ENCODE measurements around the gene MASTL. TPM values are rescaled to one million over a fixed set of nuclear protein-coding genes. Genes with fewer than 3 reads are reported as not detected.

Gene MASTL
- polyA plus RNA-seq, 2 donors = 4.2 to 5.6 TPM

DNA sequence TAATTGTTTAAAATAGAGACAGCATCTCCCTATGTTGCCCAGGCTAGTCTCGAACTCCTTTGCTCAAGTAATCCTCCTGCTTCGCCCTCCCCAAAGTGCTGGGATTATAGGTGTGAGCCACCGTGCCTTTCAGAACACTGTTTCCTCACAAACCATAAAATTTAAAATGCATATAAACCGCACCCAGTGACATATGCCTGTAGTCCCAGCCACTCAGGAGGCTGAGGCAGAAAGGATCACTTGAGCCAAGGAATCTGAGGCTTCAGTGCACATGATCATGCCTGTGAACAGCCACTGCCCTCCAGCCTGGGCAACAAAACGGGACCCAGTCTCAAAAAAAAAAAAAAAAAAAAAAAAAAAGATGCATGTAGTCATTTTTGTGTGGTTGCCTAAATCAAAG lies 48.7 kb downstream of the MASTL start:
- no peaks in the 10 kb centered on the region for H3K9me3 ChIP-seq (ENCODE audit: control insufficient read depth in 2 of 2, insufficient read depth in 1 of 2, low read depth in 1 of 2, low read length in 1 of 2)
- no peak overlapping the region for H3K4me3 ChIP-seq (ENCODE audit: low read depth in 1 of 2, low read length in 2 of 2)
- H3K36me3 ChIP-seq (ENCODE audit: control insufficient read depth in 2 of 2, insufficient read depth in 2 of 2, low read length in 1 of 2) = peaks cover 0 to 2% of the 10 kb centered on the region in 2 donors
- no peaks in the 10 kb centered on the region for H3K27me3 ChIP-seq (ENCODE audit: control insufficient read depth in 1 of 2, insufficient read depth in 2 of 2, low read length in 2 of 2)
- H3K27ac ChIP-seq (ENCODE audit: low read depth in 2 of 2, low read length in 1 of 2) = no peak overlapping the region
- no peaks in the 10 kb centered on the region for H3K4me1 ChIP-seq (ENCODE audit: control insufficient read depth in 2 of 2, insufficient read depth in 2 of 2, low read length in 1 of 2)
- 83 to 90% methylated on average over 5 of the region's 5 CpGs for WGBS, 2 donors

DNA sequence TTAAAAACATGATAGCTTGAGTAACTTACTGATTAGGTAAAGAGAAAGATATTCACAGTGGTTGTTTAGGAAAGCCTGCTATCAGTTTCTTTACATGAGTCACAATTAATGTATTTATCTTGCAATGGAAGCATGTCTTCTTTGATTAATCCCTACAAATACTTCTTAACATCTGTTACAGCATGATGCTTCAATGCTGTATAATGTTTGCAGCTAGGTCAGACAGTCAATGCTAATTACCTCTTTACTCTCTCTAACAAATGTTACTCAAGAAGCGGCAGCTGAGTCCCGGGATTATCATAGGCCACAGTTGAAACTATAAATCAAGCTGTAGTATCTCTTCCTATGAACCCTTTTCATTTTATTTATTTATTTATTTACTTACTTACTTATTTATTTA lies 52.2 kb downstream of the MASTL start:
- 97 to 99% methylated on average over 2 of the region's 2 CpGs for WGBS, 2 donors

DNA sequence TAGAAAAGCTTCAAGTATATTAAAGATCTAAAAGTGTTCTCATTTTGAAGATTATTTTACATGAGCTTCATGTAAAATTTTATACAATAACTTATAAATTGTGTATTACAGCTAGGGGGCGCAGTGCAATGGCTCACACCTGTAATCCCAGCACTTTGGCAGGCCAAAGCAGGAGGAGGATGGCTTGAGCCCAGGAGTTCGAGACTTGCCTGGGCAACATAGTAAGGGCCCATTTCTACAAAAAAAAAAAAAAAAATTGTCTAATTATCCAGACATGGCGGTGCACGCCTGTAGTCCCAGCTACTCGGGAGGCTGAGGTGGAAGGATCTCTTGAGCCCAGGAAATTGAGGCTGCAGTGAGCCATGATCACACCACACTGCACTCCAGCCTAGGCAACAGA lies 68.8 kb downstream of the MASTL start:
- 75 to 76% methylated on average over 5 of the region's 5 CpGs for WGBS, 2 donors
- Histone ChIP-seq H3K4me3 (ENCODE audit: low read depth in 1 of 2, low read length in 2 of 2) (no peak overlapping the region), H3K4me1 (ENCODE audit: control insufficient read depth in 2 of 2, insufficient read depth in 2 of 2, low read length in 1 of 2) (no peaks in the 10 kb centered on the region), H3K9me3 (ENCODE audit: control insufficient read depth in 2 of 2, insufficient read depth in 1 of 2, low read depth in 1 of 2, low read length in 1 of 2) (no peaks in the 10 kb centered on the region), H3K36me3 (ENCODE audit: control insufficient read depth in 2 of 2, insufficient read depth in 2 of 2, low read length in 1 of 2) (peaks cover 2 to 4% of the 10 kb centered on the region in 2 donors), H3K27me3 (ENCODE audit: control insufficient read depth in 1 of 2, insufficient read depth in 2 of 2, low read length in 2 of 2) (no peaks in the 10 kb centered on the region), H3K27ac (ENCODE audit: low read depth in 2 of 2, low read length in 1 of 2) (no peak overlapping the region)

More for the DNA sequence above, 52.2 kb downstream of the MASTL start:
- Histone ChIP-seq H3K36me3 (ENCODE audit: control insufficient read depth in 2 of 2, insufficient read depth in 2 of 2, low read length in 1 of 2) (peaks cover 0 to 9% of the 10 kb centered on the region in 2 donors), H3K4me3 (ENCODE audit: low read depth in 1 of 2, low read length in 2 of 2) (no peak overlapping the region), H3K27me3 (ENCODE audit: control insufficient read depth in 1 of 2, insufficient read depth in 2 of 2, low read length in 2 of 2) (no peaks in the 10 kb centered on the region), H3K9me3 (ENCODE audit: control insufficient read depth in 2 of 2, insufficient read depth in 1 of 2, low read depth in 1 of 2, low read length in 1 of 2) (no peaks in the 10 kb centered on the region), H3K27ac (ENCODE audit: low read depth in 2 of 2, low read length in 1 of 2) (no peak overlapping the region), H3K4me1 (ENCODE audit: control insufficient read depth in 2 of 2, insufficient read depth in 2 of 2, low read length in 1 of 2) (no peaks in the 10 kb centered on the region)

DNA sequence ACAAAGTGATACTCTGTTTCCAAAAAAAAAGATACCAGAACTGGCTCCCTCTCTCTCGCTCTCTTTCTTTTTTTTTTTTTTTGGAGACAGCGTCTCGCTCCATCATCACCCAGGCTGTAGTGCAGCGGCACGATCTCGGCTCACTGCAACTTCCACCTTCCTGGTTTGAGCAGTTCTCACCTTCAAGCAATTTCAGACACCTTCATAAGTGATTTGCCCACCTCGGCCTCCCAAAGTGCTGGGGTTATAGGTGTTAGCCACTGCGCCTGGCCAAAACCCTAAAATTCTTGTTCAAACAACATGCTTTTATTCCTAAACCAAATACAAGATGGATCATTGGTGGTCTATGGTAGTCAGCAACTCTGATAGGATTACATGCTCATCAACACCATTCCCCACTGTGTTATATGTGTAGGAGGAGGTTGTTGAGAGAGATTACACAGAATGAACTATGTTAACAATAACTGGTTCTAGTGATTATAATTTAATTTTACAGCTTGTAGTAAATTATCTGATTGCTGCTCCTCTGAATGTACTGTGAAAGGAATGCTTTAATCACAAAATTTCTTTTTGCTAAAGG lies 69.9 kb downstream of the MASTL start:
- H3K4me3 ChIP-seq (ENCODE audit: low read depth in 1 of 2, low read length in 2 of 2) = no peak overlapping the region
- no peaks in the 10 kb centered on the region for H3K4me1 ChIP-seq (ENCODE audit: control insufficient read depth in 2 of 2, insufficient read depth in 2 of 2, low read length in 1 of 2)
- H3K27me3 ChIP-seq (ENCODE audit: control insufficient read depth in 1 of 2, insufficient read depth in 2 of 2, low read length in 2 of 2) = no peaks in the 10 kb centered on the region
- H3K36me3 ChIP-seq (ENCODE audit: control insufficient read depth in 2 of 2, insufficient read depth in 2 of 2, low read length in 1 of 2) = no peaks in the 10 kb centered on the region
- no peak overlapping the region for H3K27ac ChIP-seq (ENCODE audit: low read depth in 2 of 2, low read length in 1 of 2)
- 82 to 88% methylated on average over 8 of the region's 8 CpGs for WGBS, 2 donors
- no peaks in the 10 kb centered on the region for H3K9me3 ChIP-seq (ENCODE audit: control insufficient read depth in 2 of 2, insufficient read depth in 1 of 2, low read depth in 1 of 2, low read length in 1 of 2)

DNA sequence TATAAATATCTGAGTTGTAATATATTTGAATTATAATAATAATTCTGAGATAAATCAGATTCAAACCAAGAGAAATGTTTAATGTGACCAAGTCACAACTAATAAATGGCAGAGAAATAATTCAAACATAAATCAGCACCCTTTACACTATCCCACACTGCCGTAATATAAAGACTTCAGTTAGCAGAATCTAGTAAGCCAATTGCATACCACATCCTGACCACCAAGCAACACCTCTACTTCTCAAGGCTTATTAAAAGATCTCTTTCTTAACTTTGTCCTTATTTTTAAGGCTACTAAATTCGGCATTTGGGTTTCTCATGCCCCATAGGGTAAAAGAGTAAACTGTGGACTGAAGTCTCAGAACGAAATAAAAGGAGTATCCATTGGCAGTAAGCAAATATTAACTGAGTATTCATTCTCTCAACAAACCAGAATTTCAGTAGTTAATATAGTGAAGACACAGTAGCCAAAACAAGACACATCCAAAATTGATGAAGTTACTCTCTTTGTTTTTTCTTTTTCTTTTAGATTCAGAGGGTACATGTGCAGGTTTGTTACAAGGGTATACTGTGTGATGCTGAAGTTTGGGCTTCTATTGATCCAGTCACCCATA lies 70.6 kb downstream of the MASTL start:
- no peaks in the 10 kb centered on the region for H3K9me3 ChIP-seq (ENCODE audit: control insufficient read depth in 2 of 2, insufficient read depth in 1 of 2, low read depth in 1 of 2, low read length in 1 of 2)
- no peaks in the 10 kb centered on the region for H3K4me1 ChIP-seq (ENCODE audit: control insufficient read depth in 2 of 2, insufficient read depth in 2 of 2, low read length in 1 of 2)
- H3K4me3 ChIP-seq (ENCODE audit: low read depth in 1 of 2, low read length in 2 of 2) = no peak overlapping the region
- H3K27ac ChIP-seq (ENCODE audit: low read depth in 2 of 2, low read length in 1 of 2) = no peak overlapping the region
- H3K36me3 ChIP-seq (ENCODE audit: control insufficient read depth in 2 of 2, insufficient read depth in 2 of 2, low read length in 1 of 2) = no peaks in the 10 kb centered on the region
- 50 to 56% methylated on average over 3 of the region's 3 CpGs for WGBS, 2 donors
- no peaks in the 10 kb centered on the region for H3K27me3 ChIP-seq (ENCODE audit: control insufficient read depth in 1 of 2, insufficient read depth in 2 of 2, low read length in 2 of 2)

DNA sequence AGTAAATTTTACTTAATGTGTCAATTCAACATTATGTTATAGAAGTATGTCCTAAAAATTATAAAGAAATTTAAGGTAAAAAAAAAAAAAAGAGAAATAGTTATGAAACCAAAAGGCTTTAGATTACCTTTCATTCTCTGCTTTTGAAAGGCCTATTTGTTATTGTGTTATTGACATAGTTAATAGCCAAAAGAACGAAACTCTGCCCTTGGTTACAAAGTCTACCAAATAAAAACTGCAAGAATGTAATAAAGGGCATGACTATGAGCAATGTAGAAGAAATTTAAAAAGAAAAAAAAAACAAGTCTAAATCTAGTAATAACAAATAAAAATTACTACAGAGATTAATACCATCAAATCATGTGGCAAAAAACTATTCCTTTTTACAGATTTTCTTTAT lies 74.9 kb downstream of the MASTL start:
- Histone ChIP-seq H3K27ac (ENCODE audit: low read depth in 2 of 2, low read length in 1 of 2) (no peak overlapping the region), H3K4me1 (ENCODE audit: control insufficient read depth in 2 of 2, insufficient read depth in 2 of 2, low read length in 1 of 2) (no peaks in the 10 kb centered on the region), H3K27me3 (ENCODE audit: control insufficient read depth in 1 of 2, insufficient read depth in 2 of 2, low read length in 2 of 2) (no peaks in the 10 kb centered on the region), H3K4me3 (ENCODE audit: low read depth in 1 of 2, low read length in 2 of 2) (no peak overlapping the region), H3K36me3 (ENCODE audit: control insufficient read depth in 2 of 2, insufficient read depth in 2 of 2, low read length in 1 of 2) (peaks cover 0 to 3% of the 10 kb centered on the region in 2 donors), H3K9me3 (ENCODE audit: control insufficient read depth in 2 of 2, insufficient read depth in 1 of 2, low read depth in 1 of 2, low read length in 1 of 2) (no peaks in the 10 kb centered on the region)
- WGBS, 2 donors = 76 to 97% methylated on average over 1 of the region's 1 CpG

DNA sequence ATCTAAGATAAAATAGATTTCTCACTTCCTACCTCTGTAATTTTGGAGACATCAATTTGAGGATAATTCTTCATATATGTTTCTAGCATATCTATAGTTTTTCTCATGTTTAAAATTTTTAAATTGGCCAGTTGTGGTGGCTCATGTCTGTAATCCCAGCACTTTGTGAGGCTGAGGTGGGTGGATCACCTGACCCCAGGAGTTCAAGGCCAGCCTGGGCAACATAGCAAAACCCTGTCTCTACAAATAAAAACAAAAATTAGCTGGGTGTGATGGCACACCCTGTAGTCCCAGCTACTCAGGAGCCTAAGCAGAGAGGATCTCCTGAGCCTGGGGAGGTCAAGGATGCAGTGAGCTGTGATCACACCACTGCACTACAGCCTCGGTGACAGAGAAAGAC lies 80.6 kb downstream of the MASTL start:
- WGBS, 2 donors = 79 to 88% methylated on average over 1 of the region's 1 CpG
- Histone ChIP-seq H3K36me3 (ENCODE audit: control insufficient read depth in 2 of 2, insufficient read depth in 2 of 2, low read length in 1 of 2) (peaks cover 0 to 3% of the 10 kb centered on the region in 2 donors), H3K27ac (ENCODE audit: low read depth in 2 of 2, low read length in 1 of 2) (no peak overlapping the region), H3K4me3 (ENCODE audit: low read depth in 1 of 2, low read length in 2 of 2) (no peak overlapping the region), H3K4me1 (ENCODE audit: control insufficient read depth in 2 of 2, insufficient read depth in 2 of 2, low read length in 1 of 2) (no peaks in the 10 kb centered on the region), H3K27me3 (ENCODE audit: control insufficient read depth in 1 of 2, insufficient read depth in 2 of 2, low read length in 2 of 2) (no peaks in the 10 kb centered on the region), H3K9me3 (ENCODE audit: control insufficient read depth in 2 of 2, insufficient read depth in 1 of 2, low read depth in 1 of 2, low read length in 1 of 2) (no peaks in the 10 kb centered on the region)

Other genes with a start within 250 kb of the MASTL start
- gene ANKRD26, start 54.9 kb upstream of the MASTL start, polyA plus RNA-seq = 1 to 10 TPM; 1.5 to 2.6 TPM
- 10 to 100 TPM; 17.3 to 40.7 TPM for gene YME1L1, start 968 bp upstream of the MASTL start, polyA plus RNA-seq
- gene ACBD5, start 85.4 kb downstream of the MASTL start, polyA plus RNA-seq = 1 to 10 TPM; 6.3 to 6.8 TPM

Data from esophagus (tissue), 2 donors.